PC-3 (cell line): ENCODE measurements around the gene REXO1. TPM values are rescaled to one million over a fixed set of nuclear protein-coding genes. Genes with fewer than 3 reads are reported as not detected.

Source experiments
- ATAC-seq: fragments of 200-7000 bp; cut with Tn5 transposase; 2 replicates; pipeline ENCODE4 v1.9.1; 2020; ENCODE audit warnings: mild to moderate bottlenecking, moderate library complexity
- BruUV-seq: library from RNA; stranded (reverse); fragments of 400-500 nt; replicated peaks from 2 replicates; lab custom pipeline; 2021; lab: Mats Ljungman, UMichigan
- CTCF ChIA-PET: fragments of 300-600 bp; sonication (Branson Sonifier 250); formaldehyde crosslinking; loops from one replicate; lab custom pipeline; 2022; ENCODE audit warnings: antibody characterized with exemption; lab: Charles Lee
- POLR2A ChIA-PET: fragments of 300-600 bp; sonication (Branson Sonifier 250); formaldehyde crosslinking; loops from one replicate; lab custom pipeline; 2022; ENCODE audit warnings: antibody characterized with exemption; ENCODE audit not compliant: unreplicated experiment; lab: Charles Lee
- DNase-seq: peaks from one replicate; pipeline ENCODE4 v3.0.0-alpha.2; 2015
- H2AFZ ChIP-seq: fragments of 300-600 bp; sonication (generic); 2 replicates; pipeline ENCODE4 v1.6.0; 2016; ENCODE audit warnings: antibody characterized with exemption, low read length
- H3F3A ChIP-seq: fragments of 300-600 bp; sonication (generic); one replicate; pipeline ENCODE4 v1.6.0; 2017; ENCODE audit warnings: antibody characterized with exemption, low read length, control low read depth, mild to moderate bottlenecking; ENCODE audit not compliant: unreplicated experiment
- H3K27ac ChIP-seq: fragments of 300-600 bp; sonication (generic); 2 replicates; pipeline ENCODE4 v1.5.1; 2016; ENCODE audit warnings: mild to moderate bottlenecking, low read length
- H3K27me3 ChIP-seq: fragments of 300-600 bp; sonication (generic); 2 replicates; pipeline ENCODE4 v1.6.1; 2016; ENCODE audit warnings: low read length, mixed read lengths
- H3K36me3 ChIP-seq: fragments of 300-600 bp; sonication (generic); 2 replicates; pipeline ENCODE4 v1.6.1; 2016; ENCODE audit warnings: low read depth, mixed run types, low read length, mixed read lengths
- H3K4me1 ChIP-seq: fragments of 300-600 bp; sonication (generic); 2 replicates; pipeline ENCODE4 v1.5.1; 2016; ENCODE audit warnings: low read length; ENCODE audit not compliant: insufficient read depth
- H3K4me2 ChIP-seq: fragments of 300-600 bp; sonication (generic); 2 replicates; pipeline ENCODE4 v1.6.0; 2016; ENCODE audit warnings: low read length
- H3K4me3 ChIP-seq: fragments of 300-600 bp; sonication (generic); 2 replicates; pipeline ENCODE4 v1.5.1; 2016; ENCODE audit warnings: mild to moderate bottlenecking, low read length, mixed read lengths
- H3K79me2 ChIP-seq: fragments of 300-600 bp; sonication (generic); 2 replicates; pipeline ENCODE4 v1.6.1; 2017; ENCODE audit warnings: low read length, mixed read lengths
- H3K9ac ChIP-seq: fragments of 300-600 bp; sonication (generic); 2 replicates; pipeline ENCODE4 v1.6.0; 2016; ENCODE audit warnings: mild to moderate bottlenecking, low read length
- H3K9me2 ChIP-seq: fragments of 300-600 bp; sonication (generic); replicated peaks from 2 replicates; pipeline ENCODE4 v1.6.1; 2016; ENCODE audit warnings: mixed run types, low read length, mixed read lengths
- H3K9me3 ChIP-seq: fragments of 300-600 bp; sonication (generic); 2 replicates; pipeline ENCODE4 v1.6.1; 2016; ENCODE audit warnings: low read length, mixed read lengths
- H4K20me1 ChIP-seq: fragments of 300-600 bp; sonication (generic); 2 replicates; pipeline ENCODE4 v1.6.1; 2016; ENCODE audit warnings: low read length, mixed read lengths
- CTCF ChIP-seq: fragments of 300-600 bp; sonication (generic); conservative IDR thresholded peaks from 2 replicates; pipeline ENCODE4 v1.5.1; 2017; ENCODE audit warnings: antibody characterized with exemption, low read depth, mild to moderate bottlenecking, low read length
- EZH2 ChIP-seq: fragments of 300-600 bp; sonication (generic); IDR thresholded peaks from one replicate; pipeline ENCODE4 v1.6.1; 2017; ENCODE audit warnings: antibody characterized with exemption, mild to moderate bottlenecking, low read length; ENCODE audit not compliant: unreplicated experiment
- EZH2phosphoT487 ChIP-seq: fragments of 300-600 bp; sonication (generic); IDR thresholded peaks from 2 replicates; pipeline ENCODE4 v1.6.1; 2018; ENCODE audit warnings: mild to moderate bottlenecking, antibody characterized with exemption, low read length, borderline replicate concordance
- intact Hi-C: fragments of 100-400 bp; cut with micrococcal nuclease; formaldehyde crosslinking; loops from 2 replicates; pipeline ENCODE4 v1.9.0; 2023
- total RNA-seq: library from RNA; depleted of rRNA; stranded (reverse); fragments of >200 nt; gene quantifications from 2 replicates; pipeline ENCODE4 v1.2.3, GENCODE V29; 2014

Gene REXO1
- total RNA-seq, 1 experiment from 2014 or later = 21.4 TPM

GRCh38 chr19:1777149-1777548 is 71.1 kb downstream of the REXO1 start:
- H4K20me1 ChIP-seq = no peaks in the 10 kb centered on the region
- H3K79me2 ChIP-seq = no peaks in the 10 kb centered on the region
- 0 out of 2 replicates have a peak, but pooled peaks cover 12% of the 10 kb centered on the region for H3K27me3 ChIP-seq
- no peak overlapping the region for H3K4me3 ChIP-seq
- H3K9me3 ChIP-seq = no peaks in the 10 kb centered on the region
- H3K36me3 ChIP-seq = no peaks in the 10 kb centered on the region
- H2AFZ ChIP-seq = no peak overlapping the region
- H3K4me1 ChIP-seq = peaks cover 12% of the 10 kb centered on the region
- no peaks in the 10 kb centered on the region for H3F3A ChIP-seq
- H3K9ac ChIP-seq = no peak overlapping the region
- BruUV-seq = TSS peak; percentile 32
- no peak for ATAC-seq
- POLR2A ChIA-PET = no interaction called here
- H3K27ac ChIP-seq = no peak overlapping the region
- H3K9me2 ChIP-seq = no peaks in the 10 kb centered on the region
- intact Hi-C loops = no loop called here
- no peak for DNase-seq
- no peak overlapping the region for H3K4me2 ChIP-seq
- CTCF ChIA-PET = interaction anchor here (0.6 to 0.7 kb wide), 2 partner anchors 19 to 341 kb away, joined by 3 read pairs; no protein-coding TSS in a partner anchor
- TF ChIP-seq EZH2 (no peak), CTCF (no peak), EZH2phosphoT487 (no peak)

GRCh38 chr19:1776606-1777147 is 71.6 kb downstream of the REXO1 start:
- no peak overlapping the region for H3K9ac ChIP-seq
- ChIA-PET POLR2A (no interaction called here), CTCF (interaction anchor here (0.6 kb wide), 1 partner anchor 20 kb away, joined by 3 read pairs; no protein-coding TSS in a partner anchor)
- no peak overlapping the region for H2AFZ ChIP-seq
- H4K20me1 ChIP-seq = no peaks in the 10 kb centered on the region
- no peaks in the 10 kb centered on the region for H3K9me2 ChIP-seq
- H3K4me1 ChIP-seq = peaks cover 12% of the 10 kb centered on the region
- no TSS peak for BruUV-seq
- no peaks in the 10 kb centered on the region for H3F3A ChIP-seq
- ATAC-seq (no peak), DNase-seq (no peak)
- H3K4me2 ChIP-seq = no peak overlapping the region
- H3K79me2 ChIP-seq = no peaks in the 10 kb centered on the region
- no peaks in the 10 kb centered on the region for H3K36me3 ChIP-seq
- no peak overlapping the region for H3K4me3 ChIP-seq
- TF ChIP-seq CTCF = no peak
- TF ChIP-seq EZH2phosphoT487 = no peak
- TF ChIP-seq EZH2 = no peak
- 0 out of 2 replicates have a peak, but pooled peaks cover 12% of the 10 kb centered on the region for H3K27me3 ChIP-seq
- no peak overlapping the region for H3K27ac ChIP-seq
- intact Hi-C loops = no loop called here
- H3K9me3 ChIP-seq = no peaks in the 10 kb centered on the region

GRCh38 chr19:1775951-1776605 is 72.2 kb downstream of the REXO1 start:
- Histone ChIP-seq H3K9me3 (0 out of 2 replicates have a peak, but pooled peaks cover under 1% of the 10 kb centered on the region), H3K79me2 (no peaks in the 10 kb centered on the region), H3K9ac (no peak overlapping the region), H3K4me3 (no peak overlapping the region), H3K27me3 (0 out of 2 replicates have a peak, but pooled peaks cover 12% of the 10 kb centered on the region), H3F3A (no peaks in the 10 kb centered on the region), H3K4me1 (peaks cover 12% of the 10 kb centered on the region), H4K20me1 (no peaks in the 10 kb centered on the region), H3K9me2 (no peaks in the 10 kb centered on the region), H2AFZ (no peak overlapping the region), H3K4me2 (no peak overlapping the region), H3K27ac (no peak overlapping the region), H3K36me3 (no peaks in the 10 kb centered on the region)
- intact Hi-C loops = no loop called here
- ChIA-PET POLR2A (no interaction called here), CTCF (no interaction called here)
- ATAC-seq (no peak), DNase-seq (no peak)
- no TSS peak for BruUV-seq
- TF ChIP-seq CTCF (no peak), EZH2phosphoT487 (no peak), EZH2 (no peak)
